Esophagus (tissue), 2 donors: ENCODE results near the gene TRAF5. TPM values are rescaled to one million over a fixed set of nuclear protein-coding genes. Genes with fewer than 3 reads are reported as not detected.
"Not testable (repeated sequence)": the region's sequence is repeated elsewhere in the genome, so short reads cannot be mapped to it uniquely, and the experiment has no call there.

ENCODE experiments used
- H3K27ac ChIP-seq, 2 donors: one replicate each; pipeline ENCODE4 v1.5.1; 2013; ENCODE audit warnings: low read depth in 2 of 2, mild to moderate bottlenecking in 2 of 2, inconsistent platforms in 1 of 2, low read length in 1 of 2, moderate library complexity in 1 of 2
- H3K27me3 ChIP-seq, 2 donors: one replicate each; pipeline ENCODE4 v1.6.1; 2013; ENCODE audit warnings: low read length in 2 of 2, control low read depth in 1 of 2, mild to moderate bottlenecking in 1 of 2; ENCODE audit not compliant: insufficient read depth in 2 of 2, control insufficient read depth in 1 of 2
- H3K36me3 ChIP-seq, 2 donors: one replicate each; pipeline ENCODE4 v1.6.1; 2013; ENCODE audit warnings: low read length in 1 of 2; ENCODE audit not compliant: control insufficient read depth in 2 of 2, insufficient read depth in 2 of 2
- H3K4me1 ChIP-seq, 2 donors: one replicate each; pipeline ENCODE4 v1.6.1; 2013; ENCODE audit warnings: low read length in 1 of 2; ENCODE audit not compliant: control insufficient read depth in 2 of 2, insufficient read depth in 2 of 2
- H3K4me3 ChIP-seq, 2 donors: one replicate each; pipeline ENCODE4 v1.5.1; 2013; ENCODE audit warnings: low read length in 2 of 2, mild to moderate bottlenecking in 2 of 2, low read depth in 1 of 2, moderate library complexity in 1 of 2
- H3K9me3 ChIP-seq, 2 donors: one replicate each; pipeline ENCODE4 v1.6.1; 2013; ENCODE audit warnings: mild to moderate bottlenecking in 2 of 2, low read depth in 1 of 2, low read length in 1 of 2, moderate library complexity in 1 of 2; ENCODE audit not compliant: control insufficient read depth in 2 of 2, insufficient read depth in 1 of 2
- WGBS, 2 donors: extraction: QIAGEN DNeasy Blood & Tissue Kit; methylation state at CpG; one replicate each; pipeline ENCODE4 v1.1.7; 2013; 5-methylcytosine and 5-hydroxymethylcytosine counted together
- polyA plus RNA-seq, 2 donors: library from polyadenylated mRNA; stranded (reverse); fragments of 200-250 nt; gene quantifications; one replicate each; pipeline ENCODE4 v1.2.3, GENCODE V29; 2013
- donor health status: healthy with polysubstance abuse.
- donor health status: Bipolar disorder and iron deficiency.

The TRAF5 gene
- polyA plus RNA-seq, 2 donors = 3.2 to 4.9 TPM

- peaks cover 6 to 9% of the 10 kb centered on the region in 2 donors for H3K4me1 ChIP-seq
- H3K27me3 ChIP-seq = no peaks in the 10 kb centered on the region
- H3K36me3 ChIP-seq = peaks cover 0 to 3% of the 10 kb centered on the region in 2 donors
- no peaks in the 10 kb centered on the region for H3K9me3 ChIP-seq
- WGBS, 2 donors = 82 to 84% methylated on average over 4 of the region's 4 CpGs
- no peak overlapping the region for H3K27ac ChIP-seq
- H3K4me3 ChIP-seq = no peak overlapping the region
Measured at GRCh38 chr1:211343607-211344006, 17.0 kb downstream of the TRAF5 start.

GRCh38 chr1:211344152-211344618 lies 17.6 kb downstream of the TRAF5 start:
- Histone ChIP-seq H3K36me3 (peaks cover 0 to 3% of the 10 kb centered on the region in 2 donors), H3K9me3 (no peaks in the 10 kb centered on the region), H3K27ac (no peak overlapping the region), H3K4me3 (no peak overlapping the region), H3K4me1 (peaks cover 6 to 9% of the 10 kb centered on the region in 2 donors), H3K27me3 (no peaks in the 10 kb centered on the region)
- 70% methylated on average over 6 of the region's 6 CpGs for WGBS, 2 donors

DNA sequence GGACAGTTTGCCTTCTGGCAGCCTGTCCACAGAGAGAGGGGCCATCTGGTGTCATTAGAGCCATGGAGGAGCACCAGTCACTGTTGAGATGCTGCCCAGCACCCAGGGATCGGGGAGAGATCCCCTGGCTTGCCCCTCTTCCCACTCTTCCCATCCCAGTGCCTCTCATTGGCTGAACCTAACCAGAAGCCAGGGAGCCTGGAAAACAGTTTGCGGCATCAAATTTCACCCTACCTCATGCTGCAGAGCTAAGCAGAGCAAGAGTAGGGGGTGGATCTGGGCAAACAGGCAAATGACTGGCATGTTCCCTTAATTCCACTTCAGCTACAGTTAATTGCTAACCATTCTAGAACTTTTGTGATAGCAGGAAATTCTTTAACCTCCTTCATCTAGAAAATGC lies 19.1 kb downstream of the TRAF5 start:
- Histone ChIP-seq H3K27ac (no peak overlapping the region), H3K4me3 (no peak overlapping the region), H3K9me3 (no peaks in the 10 kb centered on the region), H3K36me3 (peaks cover 0 to 3% of the 10 kb centered on the region in 2 donors), H3K4me1 (peaks cover 2% of the 10 kb centered on the region in 2 donors), H3K27me3 (no peaks in the 10 kb centered on the region)
- 84 to 96% methylated on average over 2 of the region's 2 CpGs for WGBS, 2 donors

- no peak overlapping the region for H3K27ac ChIP-seq
- H3K4me3 ChIP-seq = no peak overlapping the region
- H3K4me1 ChIP-seq = peaks cover 0 to 2% of the 10 kb centered on the region in 2 donors
- H3K27me3 ChIP-seq = no peaks in the 10 kb centered on the region
- H3K9me3 ChIP-seq = no peaks in the 10 kb centered on the region
- peaks cover 0 to 3% of the 10 kb centered on the region in 2 donors for H3K36me3 ChIP-seq
- 80 to 82% methylated on average over 4 of the region's 4 CpGs for WGBS, 2 donors
Measured at GRCh38 chr1:211347077-211347844, 20.6 kb downstream of the TRAF5 start.

DNA sequence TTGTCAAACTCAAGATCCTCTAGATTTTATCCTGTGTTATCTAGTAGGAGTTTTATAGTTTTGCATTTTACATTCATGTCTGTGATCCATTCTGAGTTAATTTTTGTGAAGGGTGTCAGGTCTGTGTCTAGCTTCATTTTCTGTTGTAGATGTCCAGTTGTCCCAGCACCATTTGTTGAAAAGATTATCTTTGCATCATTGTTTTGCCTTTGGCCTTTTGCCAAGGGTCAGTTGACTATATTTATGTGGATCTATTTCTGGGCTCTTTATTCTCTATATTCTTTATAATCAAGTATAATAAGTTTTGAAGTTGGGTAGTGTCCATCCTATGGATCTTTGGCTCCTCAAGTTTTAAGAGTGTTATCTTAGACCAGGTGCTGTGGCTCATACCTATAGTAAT lies 21.9 kb downstream of the TRAF5 start:
- Histone ChIP-seq H3K27me3 (no peaks in the 10 kb centered on the region), H3K27ac (no peak overlapping the region), H3K4me3 (no peak overlapping the region)

DNA sequence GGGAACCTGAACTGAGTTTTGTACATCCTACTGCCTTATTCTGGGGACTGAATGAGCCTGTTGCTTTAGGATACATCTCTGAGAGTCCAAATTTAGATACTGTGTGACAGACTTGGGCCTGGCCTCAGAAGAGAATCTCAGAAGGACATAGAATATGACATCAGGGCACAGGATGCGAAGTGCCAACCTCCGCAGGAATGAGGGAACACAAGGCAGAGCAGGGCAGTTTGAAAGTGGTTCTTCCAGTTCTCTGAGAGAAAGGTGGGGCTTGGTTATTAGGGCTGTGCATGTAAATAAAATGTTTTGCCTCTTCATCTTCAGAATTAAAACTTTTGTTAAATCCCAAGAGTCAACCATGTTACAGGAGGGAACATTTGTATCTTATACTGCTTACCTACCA lies 23.1 kb downstream of the TRAF5 start:
- 32 to 67% methylated on average over 2 of the region's 2 CpGs for WGBS, 2 donors
- H3K27ac ChIP-seq = no peak overlapping the region

More for the DNA sequence above, 21.9 kb downstream of the TRAF5 start:
- Histone ChIP-seq H3K4me1 (peaks cover 0 to 4% of the 10 kb centered on the region in 2 donors), H3K9me3 (no peaks in the 10 kb centered on the region), H3K36me3 (peaks cover 0 to 3% of the 10 kb centered on the region in 2 donors)

GRCh38 chr1:211352055-211352454 lies 25.4 kb downstream of the TRAF5 start:
- H3K27me3 ChIP-seq, H3K4me3 ChIP-seq, H3K4me1 ChIP-seq, H3K9me3 ChIP-seq, H3K36me3 ChIP-seq, H3K27ac ChIP-seq: not testable (repeated sequence)
- WGBS, 2 donors = 94 to 97% methylated on average over 3 of the region's 3 CpGs

More for the DNA sequence above, 23.1 kb downstream of the TRAF5 start:
- Histone ChIP-seq H3K36me3 (peaks cover 0 to 3% of the 10 kb centered on the region in 2 donors), H3K4me1 (peaks cover 0 to 2% of the 10 kb centered on the region in 2 donors), H3K4me3 (no peak overlapping the region), H3K9me3 (no peaks in the 10 kb centered on the region), H3K27me3 (no peaks in the 10 kb centered on the region)

DNA sequence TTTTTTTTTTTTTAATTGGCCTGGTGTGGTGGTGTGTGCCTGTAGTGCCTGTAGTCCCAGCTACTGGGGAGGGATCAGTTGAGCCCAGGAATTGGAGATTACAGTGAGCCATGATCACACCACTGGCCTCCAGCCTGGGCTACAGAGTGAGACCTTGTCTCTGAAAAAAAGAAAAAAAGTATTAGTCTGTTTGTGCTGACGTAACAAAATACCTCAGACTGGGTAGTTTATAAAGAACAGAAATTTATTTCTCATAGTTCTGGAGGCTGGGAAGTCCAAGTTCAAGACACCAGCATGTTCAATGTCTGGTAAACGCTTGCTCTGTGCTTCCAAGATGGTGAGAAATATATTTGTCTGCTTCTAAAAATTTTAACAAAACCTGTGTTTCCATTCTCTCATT lies 25.8 kb downstream of the TRAF5 start:
- Histone ChIP-seq H3K36me3 (peaks cover 0 to 2% of the 10 kb centered on the region in 2 donors), H3K27me3 (no peaks in the 10 kb centered on the region), H3K4me3 (no peak overlapping the region), H3K9me3 (no peaks in the 10 kb centered on the region), H3K4me1 (peaks cover 0 to 2% of the 10 kb centered on the region in 2 donors), H3K27ac (no peak overlapping the region)
- WGBS, 2 donors = 93 to 99% methylated on average over 2 of the region's 2 CpGs

GRCh38 chr1:211352985-211353515 lies 26.4 kb downstream of the TRAF5 start:
- Histone ChIP-seq H3K27me3 (no peaks in the 10 kb centered on the region), H3K9me3 (no peaks in the 10 kb centered on the region), H3K4me1 (peaks cover 0 to 2% of the 10 kb centered on the region in 2 donors), H3K27ac (no peak overlapping the region), H3K4me3 (no peak overlapping the region), H3K36me3 (peaks cover 0 to 2% of the 10 kb centered on the region in 2 donors)
- WGBS, 2 donors = 71 to 78% methylated on average over 8 of the region's 8 CpGs
